HG03558 (cell line): ENCODE data around the gene TMEM151A.

Experiments used
- ATAC-seq: cut with Tn5 transposase; IDR thresholded peaks from one replicate; pipeline ENCODE4 v1.9.1; 2021; ENCODE audit warnings: moderate number of reproducible peaks; ENCODE audit not compliant: unreplicated experiment; ENCODE audit errors: extremely low read depth

The TMEM151A gene

GRCh38 chr11:66282468-66283455 is 8.9 kb upstream of the TMEM151A start:
- peak; percentile 61 for ATAC-seq

- no peak for ATAC-seq
These were observed 8.1 kb upstream of the TMEM151A start for GRCh38 chr11:66283461-66284105.

GRCh38 chr11:66284526-66285078 is 7.1 kb upstream of the TMEM151A start:
- no peak for ATAC-seq

DNA sequence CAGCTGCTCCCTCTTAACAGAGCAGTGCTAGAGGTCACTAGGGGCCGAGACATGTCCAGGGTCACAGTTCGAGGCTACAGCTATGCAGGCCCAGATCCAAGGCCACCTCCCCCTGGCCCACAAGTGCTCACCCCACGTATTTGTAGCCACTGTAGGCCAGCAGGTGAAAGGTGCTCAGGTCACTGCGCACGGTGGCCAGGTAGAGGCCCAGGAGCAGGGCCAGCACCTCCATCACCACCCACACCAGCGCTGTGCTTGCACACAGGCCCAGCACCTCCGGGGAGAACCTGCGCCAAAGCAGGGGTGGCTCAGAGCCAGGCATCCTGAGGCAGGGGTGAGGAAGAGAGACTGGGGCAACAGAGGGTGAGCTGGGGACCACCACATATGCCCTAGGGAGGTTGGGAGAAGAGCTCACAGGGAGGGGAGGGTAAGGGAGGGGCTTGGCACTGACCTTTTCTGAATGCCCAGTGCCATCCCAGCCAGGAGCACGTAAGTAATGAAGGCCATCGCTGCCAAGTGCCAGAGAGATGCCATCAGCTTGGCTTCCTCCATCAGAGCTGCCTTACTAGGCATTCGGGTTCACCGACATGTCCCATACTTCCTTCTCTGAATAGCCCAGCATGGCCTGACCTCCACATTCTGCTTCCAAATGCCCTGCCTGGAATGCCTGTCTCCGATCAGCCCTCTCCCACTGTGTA is 6.3 kb upstream of the TMEM151A start:
- no peak for ATAC-seq

GRCh38 chr11:66286699-66287098 is 5.0 kb upstream of the TMEM151A start:
- ATAC-seq = no peak

- no peak for ATAC-seq
These were observed 4.3 kb upstream of the TMEM151A start for GRCh38 chr11:66287211-66287888.

DNA sequence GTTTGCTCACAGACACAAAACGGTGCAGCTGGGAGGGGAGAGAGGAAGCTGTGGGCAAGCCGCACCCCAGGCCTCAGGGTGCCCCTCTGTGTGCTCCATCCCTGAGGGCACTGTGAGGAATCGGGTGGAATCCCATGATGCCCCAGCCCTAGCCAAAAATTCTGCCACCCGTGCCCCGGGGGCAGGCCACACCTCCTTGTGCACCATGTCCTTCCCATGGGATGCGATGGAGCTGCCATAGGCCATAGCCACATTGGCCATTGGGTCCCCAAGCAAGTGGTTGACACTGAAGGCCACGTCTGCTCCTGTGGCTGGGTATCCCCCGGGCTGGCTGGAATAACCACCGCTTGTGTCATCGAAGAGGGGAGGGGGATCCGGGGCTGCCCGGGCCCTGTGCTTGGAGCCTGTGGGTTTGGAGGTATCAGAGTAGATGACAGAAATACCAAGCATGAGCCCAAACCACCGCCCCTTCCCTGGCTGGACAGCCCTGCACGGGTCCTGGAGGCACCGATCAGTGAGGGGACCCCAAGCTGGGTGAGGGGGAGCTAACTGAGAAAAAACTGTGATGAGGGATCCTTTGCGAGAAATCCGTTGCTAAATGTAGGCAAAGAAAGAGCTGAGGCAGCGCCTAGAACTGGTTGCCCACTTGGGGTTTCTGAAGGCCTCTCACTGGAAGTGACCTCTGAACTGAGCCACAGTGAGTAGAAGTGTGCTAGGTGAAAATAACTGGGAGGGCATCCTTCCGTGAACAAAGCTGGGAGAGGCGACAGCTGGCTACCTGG is 3.6 kb upstream of the TMEM151A start:
- ATAC-seq = no peak

GRCh38 chr11:66288671-66289547 is 2.8 kb upstream of the TMEM151A start, which contains the start of gene YIF1A:
Gene YIF1A (minus strand): TSS chr11:66289143. CDS start chr11:66288985, 158 bp downstream.
- peak; percentile 83 for ATAC-seq

- no peak for ATAC-seq
These were observed 2.0 kb upstream of the TMEM151A start for GRCh38 chr11:66289548-66290329.

DNA sequence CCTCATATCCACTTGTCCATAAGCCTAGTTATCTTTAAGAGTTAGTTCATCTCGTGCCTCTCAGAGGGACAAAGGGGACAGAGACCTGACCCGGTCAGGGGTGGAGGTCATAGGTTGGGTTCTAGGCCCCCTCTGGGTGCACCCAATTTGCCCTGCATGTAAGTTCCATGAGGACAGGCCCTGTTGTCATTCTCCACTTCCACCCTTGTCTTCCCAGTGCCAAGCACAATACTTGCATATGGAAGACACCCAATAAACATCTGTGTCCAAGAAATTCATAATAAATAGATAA is 1.4 kb upstream of the TMEM151A start:
- no peak for ATAC-seq

GRCh38 chr11:66291303-66291705 is 390 bp upstream of the TMEM151A start:
- no peak for ATAC-seq

DNA sequence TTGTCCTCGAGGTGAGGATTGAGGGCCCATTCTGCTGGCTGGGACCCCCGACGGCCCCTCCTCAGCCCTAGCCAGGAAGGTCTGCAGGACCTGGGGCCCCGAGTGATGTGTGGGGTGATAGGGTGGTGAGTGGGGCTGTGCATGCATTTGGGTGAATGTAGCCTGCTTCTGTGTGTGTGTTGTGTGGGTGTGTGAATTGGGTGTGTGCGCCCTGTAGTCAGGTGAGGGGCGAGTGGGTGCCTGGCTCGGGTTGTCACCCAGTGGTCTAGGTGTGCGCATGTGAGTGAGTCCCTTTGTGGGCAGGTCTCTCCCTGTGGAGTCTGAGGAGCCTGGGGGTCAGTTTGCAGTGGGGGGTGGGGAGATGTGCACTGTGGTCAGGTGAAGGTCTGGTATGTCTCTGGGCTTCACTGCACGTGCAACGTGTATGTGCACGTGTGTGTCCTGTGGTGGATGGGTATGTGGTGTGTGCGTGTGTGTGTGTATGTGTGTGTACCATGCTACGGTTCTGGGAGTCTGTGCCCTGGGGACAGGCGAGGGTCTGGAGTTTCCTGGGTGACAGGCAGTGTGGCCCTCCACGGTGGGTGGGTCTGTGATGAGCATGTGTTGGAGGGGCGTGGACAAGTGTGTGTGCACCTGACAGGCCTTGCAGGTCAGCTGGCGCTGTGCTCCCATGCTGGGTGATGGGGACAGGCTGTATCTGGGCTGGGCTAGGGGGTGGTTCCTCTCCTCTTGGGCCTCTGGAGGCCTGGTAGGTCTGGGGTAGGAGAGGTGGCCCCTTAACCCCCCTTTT is 1.0 kb downstream of the TMEM151A start:
- no peak for ATAC-seq

GRCh38 chr11:66293352-66293751 is 1.7 kb downstream of the TMEM151A start:
- no peak for ATAC-seq

DNA sequence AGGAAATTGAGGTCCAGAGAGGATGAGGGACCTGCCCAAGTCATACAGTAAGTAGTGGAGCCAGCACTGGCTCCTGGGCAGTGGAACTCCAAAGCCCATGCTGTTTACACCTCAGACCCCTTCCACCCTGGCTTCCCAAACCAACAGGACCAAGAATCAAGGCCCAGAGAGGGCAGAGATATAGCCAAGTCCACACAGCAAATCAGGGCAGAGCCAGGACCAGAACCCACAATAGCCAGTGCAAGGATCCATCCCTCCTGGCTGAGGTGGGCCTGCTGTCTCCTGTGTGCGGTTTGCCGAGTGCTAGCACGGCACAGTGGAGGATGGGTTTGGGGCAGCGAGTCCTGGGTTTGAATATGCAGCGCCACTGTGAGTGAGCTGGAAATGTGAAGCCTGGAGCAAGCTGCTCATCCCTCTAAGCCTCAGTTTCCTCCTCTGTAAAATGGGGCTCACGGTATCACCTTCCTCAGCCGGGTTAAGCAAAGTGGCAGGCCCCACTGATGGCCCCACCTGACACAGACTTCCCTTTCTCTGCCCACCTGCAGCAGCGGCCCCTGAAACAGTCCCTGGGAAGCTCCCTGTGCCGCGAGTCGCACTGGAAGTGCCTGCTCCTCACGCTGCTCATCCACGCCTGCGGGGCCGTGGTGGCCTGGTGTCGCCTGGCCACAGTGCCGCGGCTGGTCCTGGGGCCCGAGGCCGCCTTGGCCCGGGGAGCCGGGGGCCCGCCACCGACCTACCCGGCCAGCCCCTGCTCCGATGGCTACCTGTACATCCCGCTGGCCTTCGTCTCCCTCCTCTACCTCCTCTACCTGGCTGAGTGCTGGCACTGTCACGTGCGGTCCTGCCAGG is 2.3 kb downstream of the TMEM151A start:
- no peak for ATAC-seq

DNA sequence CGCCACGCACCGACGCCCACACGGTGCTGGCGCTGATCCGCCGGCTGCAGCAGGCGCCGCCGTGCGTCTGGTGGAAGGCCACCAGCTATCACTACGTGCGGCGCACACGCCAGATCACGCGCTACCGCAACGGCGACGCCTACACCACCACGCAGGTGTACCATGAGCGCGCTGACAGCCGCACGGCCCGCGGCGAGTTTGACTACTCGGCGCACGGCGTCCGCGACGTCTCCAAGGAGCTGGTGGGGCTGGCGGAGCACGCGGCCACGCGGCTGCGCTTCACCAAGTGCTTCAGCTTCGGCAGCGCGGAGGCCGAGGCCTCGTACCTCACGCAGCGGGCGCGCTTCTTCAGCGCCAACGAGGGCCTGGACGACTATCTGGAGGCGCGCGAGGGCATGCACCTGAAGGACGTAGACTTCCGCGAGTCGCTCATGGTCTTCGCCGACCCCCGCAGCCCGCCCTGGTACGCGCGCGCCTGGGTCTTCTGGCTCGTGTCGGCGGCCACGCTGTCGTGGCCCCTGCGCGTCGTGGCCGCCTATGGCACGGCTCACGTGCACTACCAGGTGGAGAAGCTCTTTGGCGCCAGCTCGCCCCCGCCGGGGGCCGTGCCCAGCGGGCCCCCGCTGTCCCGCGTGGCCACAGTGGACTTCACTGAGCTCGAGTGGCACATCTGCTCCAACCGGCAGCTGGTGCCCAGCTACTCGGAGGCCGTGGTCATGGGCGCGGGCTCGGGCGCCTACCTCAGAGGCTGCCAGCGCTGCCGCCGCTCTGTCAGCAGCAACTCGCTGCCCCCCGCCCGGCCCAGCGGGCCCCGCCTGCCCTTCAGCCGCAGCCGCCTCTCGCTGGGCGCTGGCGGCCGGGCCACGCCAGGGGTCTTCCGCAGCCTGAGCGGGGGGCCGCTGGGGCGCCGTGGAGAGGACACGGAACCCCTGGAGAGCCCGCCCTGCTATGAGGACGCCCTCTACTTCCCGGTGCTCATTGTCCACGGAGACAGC is 3.2 kb downstream of the TMEM151A start:
- no peak for ATAC-seq
